ENCODE measurements around the gene ARHGEF10L. TPM values are rescaled to one million over a fixed set of nuclear protein-coding genes. Genes with fewer than 3 reads are reported as not detected.

ARHGEF10L gene
- total RNA-seq, 1 donor, result 39.1 TPM

DNA sequence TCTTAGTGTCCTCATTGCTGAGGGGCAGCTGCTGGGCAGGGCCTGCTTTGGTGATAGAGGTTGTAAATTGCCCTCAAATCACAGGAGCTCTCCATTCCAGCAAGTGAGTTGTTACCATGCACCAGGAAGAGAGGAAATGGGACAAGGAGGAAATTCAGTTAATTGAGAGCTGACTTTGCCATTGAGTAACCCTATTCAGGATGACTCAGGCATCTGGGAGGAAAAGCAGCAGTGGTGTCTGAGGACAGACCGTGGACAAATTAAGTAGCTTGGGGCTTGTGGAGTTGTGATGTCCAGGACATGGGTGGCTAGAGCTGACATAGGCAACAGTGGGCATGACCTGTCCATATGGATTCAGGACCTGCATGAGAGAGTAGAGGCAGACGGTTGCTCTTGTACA is 5.9 kb downstream of the ARHGEF10L start:
- Histone ChIP-seq H3K9me3 (ENCODE audit: low read depth, low read length) (no peaks in the 10 kb centered on the region), H3K79me2 (ENCODE audit: insufficient read depth, low read length) (peaks cover 80% of the 10 kb centered on the region), H2AFZ (ENCODE audit: low read length) (peak overlapping the region; percentile 17), H3K36me3 (ENCODE audit: insufficient read depth, low read length) (no peaks in the 10 kb centered on the region), H4K20me1 (ENCODE audit: insufficient read depth, low read length) (peaks cover 23% of the 10 kb centered on the region), H3K4me3 (ENCODE audit: insufficient read depth, low read length) (no peak overlapping the region), H3K27ac (ENCODE audit: low read depth, low read length) (peak overlapping the region; percentile 81), H3K27me3 (ENCODE audit: insufficient read depth, low read length) (no peaks in the 10 kb centered on the region), H3K4me1 (ENCODE audit: insufficient read depth, low read length) (peaks cover 27% of the 10 kb centered on the region), H3K4me2 (ENCODE audit: insufficient read depth, low read length) (peak overlapping the region; percentile 60)
- TF ChIP-seq, protein P1, sequence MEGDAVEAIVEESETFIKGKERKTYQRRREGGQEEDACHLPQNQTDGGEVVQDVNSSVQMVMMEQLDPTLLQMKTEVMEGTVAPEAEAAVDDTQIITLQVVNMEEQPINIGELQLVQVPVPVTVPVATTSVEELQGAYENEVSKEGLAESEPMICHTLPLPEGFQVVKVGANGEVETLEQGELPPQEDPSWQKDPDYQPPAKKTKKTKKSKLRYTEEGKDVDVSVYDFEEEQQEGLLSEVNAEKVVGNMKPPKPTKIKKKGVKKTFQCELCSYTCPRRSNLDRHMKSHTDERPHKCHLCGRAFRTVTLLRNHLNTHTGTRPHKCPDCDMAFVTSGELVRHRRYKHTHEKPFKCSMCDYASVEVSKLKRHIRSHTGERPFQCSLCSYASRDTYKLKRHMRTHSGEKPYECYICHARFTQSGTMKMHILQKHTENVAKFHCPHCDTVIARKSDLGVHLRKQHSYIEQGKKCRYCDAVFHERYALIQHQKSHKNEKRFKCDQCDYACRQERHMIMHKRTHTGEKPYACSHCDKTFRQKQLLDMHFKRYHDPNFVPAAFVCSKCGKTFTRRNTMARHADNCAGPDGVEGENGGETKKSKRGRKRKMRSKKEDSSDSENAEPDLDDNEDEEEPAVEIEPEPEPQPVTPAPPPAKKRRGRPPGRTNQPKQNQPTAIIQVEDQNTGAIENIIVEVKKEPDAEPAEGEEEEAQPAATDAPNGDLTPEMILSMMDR (IDR thresholded peaks at IDR 0.05; ENCODE audit: extremely low read depth, low read depth, low read length), result no peak
- DNase-seq (ENCODE audit: insufficient read length, low spot score, missing footprints), result peak; percentile 87

GRCh38 chr1:17546946-17547670 is 7.6 kb downstream of the ARHGEF10L start:
- Histone ChIP-seq H3K27me3 (ENCODE audit: insufficient read depth, low read length) (no peaks in the 10 kb centered on the region), H3K27ac (ENCODE audit: low read depth, low read length) (no peak overlapping the region), H2AFZ (ENCODE audit: low read length) (no peak overlapping the region), H4K20me1 (ENCODE audit: insufficient read depth, low read length) (peaks cover 39% of the 10 kb centered on the region), H3K4me3 (ENCODE audit: insufficient read depth, low read length) (no peak overlapping the region), H3K4me2 (ENCODE audit: insufficient read depth, low read length) (no peak overlapping the region), H3K36me3 (ENCODE audit: insufficient read depth, low read length) (no peaks in the 10 kb centered on the region), H3K79me2 (ENCODE audit: insufficient read depth, low read length) (peaks cover 79% of the 10 kb centered on the region), H3K9me3 (ENCODE audit: low read depth, low read length) (no peaks in the 10 kb centered on the region), H3K4me1 (ENCODE audit: insufficient read depth, low read length) (peaks cover 31% of the 10 kb centered on the region)
- no peak for DNase-seq (ENCODE audit: insufficient read length, low spot score, missing footprints)
- TF ChIP-seq, protein P1 (IDR thresholded peaks at IDR 0.05; ENCODE audit: extremely low read depth, low read depth, low read length), result no peak

- no peak for DNase-seq (ENCODE audit: insufficient read length, low spot score, missing footprints)
- H3K4me2 ChIP-seq (ENCODE audit: insufficient read depth, low read length), result no peak overlapping the region
- H3K9me3 ChIP-seq (ENCODE audit: low read depth, low read length), result no peaks in the 10 kb centered on the region
- H3K4me3 ChIP-seq (ENCODE audit: insufficient read depth, low read length), result no peak overlapping the region
- peaks cover 76% of the 10 kb centered on the region for H3K79me2 ChIP-seq (ENCODE audit: insufficient read depth, low read length)
- TF ChIP-seq, protein P1 (IDR thresholded peaks at IDR 0.05; ENCODE audit: extremely low read depth, low read depth, low read length), result no peak
- H3K27me3 ChIP-seq (ENCODE audit: insufficient read depth, low read length), result no peaks in the 10 kb centered on the region
- H2AFZ ChIP-seq (ENCODE audit: low read length), result no peak overlapping the region
- H3K4me1 ChIP-seq (ENCODE audit: insufficient read depth, low read length), result peaks cover 44% of the 10 kb centered on the region
- peaks cover 47% of the 10 kb centered on the region for H4K20me1 ChIP-seq (ENCODE audit: insufficient read depth, low read length)
- H3K27ac ChIP-seq (ENCODE audit: low read depth, low read length), result no peak overlapping the region
- H3K36me3 ChIP-seq (ENCODE audit: insufficient read depth, low read length), result no peaks in the 10 kb centered on the region
These were observed 9.9 kb downstream of the ARHGEF10L start for GRCh38 chr1:17549384-17549783.

- DNase-seq (ENCODE audit: insufficient read length, low spot score, missing footprints), result no peak
- Histone ChIP-seq H3K27ac (ENCODE audit: low read depth, low read length) (peak overlapping the region; percentile 64), H4K20me1 (ENCODE audit: insufficient read depth, low read length) (peaks cover 40% of the 10 kb centered on the region)
These were observed 11.5 kb downstream of the ARHGEF10L start for GRCh38 chr1:17550729-17551584.

More at GRCh38 chr1:17550729-17551584, 11.5 kb downstream of the ARHGEF10L start:
- H3K4me3 ChIP-seq (ENCODE audit: insufficient read depth, low read length), result no peak overlapping the region
- H3K9me3 ChIP-seq (ENCODE audit: low read depth, low read length), result no peaks in the 10 kb centered on the region
- peaks cover 85% of the 10 kb centered on the region for H3K79me2 ChIP-seq (ENCODE audit: insufficient read depth, low read length)
- no peak overlapping the region for H2AFZ ChIP-seq (ENCODE audit: low read length)
- TF ChIP-seq, protein P1 (IDR thresholded peaks at IDR 0.05; ENCODE audit: extremely low read depth, low read depth, low read length), result no peak
- H3K4me2 ChIP-seq (ENCODE audit: insufficient read depth, low read length), result peak overlapping the region; percentile 58
- no peaks in the 10 kb centered on the region for H3K27me3 ChIP-seq (ENCODE audit: insufficient read depth, low read length)
- peaks cover 30% of the 10 kb centered on the region for H3K4me1 ChIP-seq (ENCODE audit: insufficient read depth, low read length)
- no peaks in the 10 kb centered on the region for H3K36me3 ChIP-seq (ENCODE audit: insufficient read depth, low read length)
